Left ventricle myocardium inferior (tissue), 1 donor: ENCODE data around the gene RAP1B. TPM values are rescaled to one million over a fixed set of nuclear protein-coding genes. Genes with fewer than 3 reads are reported as not detected.
A peak's percentile ranks its signal among the peaks of the same experiment; 100 is the strongest.

ENCODE experiments used
- DNase-seq: peaks from one replicate; pipeline ENCODE4 v3.0.0-alpha.2; 2020
- H3K27ac ChIP-seq: fragments of 200-600 bp; replicated peaks from 2 replicates; pipeline ENCODE4 v1.8.0; 2021
- H3K27me3 ChIP-seq: fragments of 200-600 bp; 2 replicates; pipeline ENCODE4 v1.8.0; 2021; ENCODE audit warnings: low read depth
- H3K36me3 ChIP-seq: fragments of 200-600 bp; 2 replicates; pipeline ENCODE4 v1.8.0; 2021
- H3K4me1 ChIP-seq: fragments of 200-600 bp; 2 replicates; pipeline ENCODE4 v1.8.0; 2021
- H3K4me3 ChIP-seq: fragments of 200-600 bp; 2 replicates; pipeline ENCODE4 v1.8.0; 2021; ENCODE audit warnings: mild to moderate bottlenecking, moderate library complexity
- H3K9me3 ChIP-seq: fragments of 200-600 bp; replicated peaks from 2 replicates; pipeline ENCODE4 v1.8.0; 2021
- CTCF ChIP-seq: fragments of 200-600 bp; IDR thresholded peaks from 2 replicates; pipeline ENCODE4 v1.8.0; 2021; ENCODE audit warnings: antibody characterized with exemption, mild to moderate bottlenecking, borderline replicate concordance
- intact Hi-C: fragments of 100-400 bp; cut with micrococcal nuclease; formaldehyde crosslinking; loops from one replicate; pipeline ENCODE4 v1.11.0; 2022
- total RNA-seq: library from RNA; stranded (reverse); fragmentation: NEBNext Ultra II Directional; extraction: Animal tissue kit (Norgen Biotek cat#: 25700); gene quantifications from one replicate; pipeline ENCODE4 v1.2.1, GENCODE V29; 2021
- donor health status: DM: no; HTN: yes; CAD: no; lungs with severe emphysema.

Gene RAP1B
- total RNA-seq, 1 donor from 2014 or later = 41.5 TPM

- DNase-seq = no peak
- H3K27ac ChIP-seq = peak overlapping the region; percentile 4
- intact Hi-C loops = no loop called here
These were observed 10.9 kb downstream of the RAP1B start for GRCh38 chr12:68621472-68622081.

GRCh38 chr12:68622250-68622649 is 11.6 kb downstream of the RAP1B start:
- H3K4me3 ChIP-seq = no peak overlapping the region
- no peaks in the 10 kb centered on the region for H3K9me3 ChIP-seq
- no peak for DNase-seq
- H3K36me3 ChIP-seq = peaks cover 10% of the 10 kb centered on the region
- H3K4me1 ChIP-seq = peaks cover 77% of the 10 kb centered on the region
- H3K27me3 ChIP-seq = no peaks in the 10 kb centered on the region
- peak overlapping the region; percentile 11 for H3K27ac ChIP-seq
- TF ChIP-seq CTCF = no peak
- intact Hi-C loops = no loop called here

More at GRCh38 chr12:68621472-68622081, 10.9 kb downstream of the RAP1B start:
- Histone ChIP-seq H3K9me3 (no peaks in the 10 kb centered on the region), H3K4me1 (peaks cover 84% of the 10 kb centered on the region), H3K4me3 (no peak overlapping the region), H3K27me3 (no peaks in the 10 kb centered on the region), H3K36me3 (peaks cover 4% of the 10 kb centered on the region)
- no peak for TF ChIP-seq CTCF

GRCh38 chr12:68623059-68623458 is 12.4 kb downstream of the RAP1B start:
- no peak for DNase-seq
- Histone ChIP-seq H3K4me1 (peaks cover 69% of the 10 kb centered on the region), H3K36me3 (peaks cover 17% of the 10 kb centered on the region)

GRCh38 chr12:68623984-68624383 is 13.3 kb downstream of the RAP1B start:
- DNase-seq = no peak
- Histone ChIP-seq H3K4me3 (no peak overlapping the region), H3K4me1 (peaks cover 65% of the 10 kb centered on the region), H3K27me3 (no peaks in the 10 kb centered on the region), H3K9me3 (peaks cover 13% of the 10 kb centered on the region), H3K36me3 (peaks cover 18% of the 10 kb centered on the region), H3K27ac (no peak overlapping the region)
- no peak for TF ChIP-seq CTCF
- intact Hi-C loops = no loop called here

More at GRCh38 chr12:68623059-68623458, 12.4 kb downstream of the RAP1B start:
- Histone ChIP-seq H3K4me3 (no peak overlapping the region), H3K27me3 (no peaks in the 10 kb centered on the region), H3K27ac (no peak overlapping the region), H3K9me3 (peaks cover 8% of the 10 kb centered on the region)
- no peak for TF ChIP-seq CTCF
- intact Hi-C loops = no loop called here

GRCh38 chr12:68624933-68625332 is 14.2 kb downstream of the RAP1B start:
- no peaks in the 10 kb centered on the region for H3K27me3 ChIP-seq
- H3K9me3 ChIP-seq = peaks cover 13% of the 10 kb centered on the region
- H3K27ac ChIP-seq = no peak overlapping the region
- DNase-seq = no peak
- TF ChIP-seq CTCF = no peak
- H3K4me1 ChIP-seq = peaks cover 65% of the 10 kb centered on the region
- H3K36me3 ChIP-seq = peaks cover 18% of the 10 kb centered on the region
- no peak overlapping the region for H3K4me3 ChIP-seq
- intact Hi-C loops = no loop called here
